Stromal cell of bone marrow (primary cell): ENCODE results near the gene UGT2B7.
"Not testable (repeated sequence)": the region's sequence is repeated elsewhere in the genome, so short reads cannot be mapped to it uniquely, and the experiment has no call there.

ENCODE experiments used
- DNase-seq: peaks from one replicate; pipeline ENCODE4 v3.0.0-alpha.2; 2012; ENCODE audit warnings: low read depth

The UGT2B7 gene

GRCh38 chr4:69088473-69088872 is 7.8 kb upstream of the UGT2B7 start:
- no peak for DNase-seq

GRCh38 chr4:69089388-69089787 is 6.9 kb upstream of the UGT2B7 start:
- no peak for DNase-seq

GRCh38 chr4:69092190-69092589 is 4.1 kb upstream of the UGT2B7 start:
- peak; percentile 41 for DNase-seq

- no peak for DNase-seq
These were observed 3.2 kb upstream of the UGT2B7 start for GRCh38 chr4:69092980-69093568.

- no peak for DNase-seq
These were observed 2.6 kb upstream of the UGT2B7 start for GRCh38 chr4:69093681-69094080.

GRCh38 chr4:69095301-69095731 is 958 bp upstream of the UGT2B7 start:
- peak; percentile 39 for DNase-seq

- DNase-seq, result no peak
These were observed 536 bp downstream of the UGT2B7 start for GRCh38 chr4:69096810-69097209.

- DNase-seq, result no peak
These were observed 2.2 kb downstream of the UGT2B7 start for GRCh38 chr4:69098470-69098869.

- no peak for DNase-seq
These were observed 3.6 kb downstream of the UGT2B7 start for GRCh38 chr4:69099910-69100309.

- not testable (repeated sequence) for DNase-seq
These were observed 6.4 kb downstream of the UGT2B7 start for GRCh38 chr4:69102668-69103067.

- no peak for DNase-seq
These were observed 8.5 kb downstream of the UGT2B7 start for GRCh38 chr4:69104719-69105275.

GRCh38 chr4:69115151-69115850 is 19.0 kb downstream of the UGT2B7 start:
- DNase-seq, result not testable (repeated sequence)

GRCh38 chr4:69115851-69116213 is 19.6 kb downstream of the UGT2B7 start:
- DNase-seq, result no peak

GRCh38 chr4:69116645-69117321 is 20.5 kb downstream of the UGT2B7 start:
- DNase-seq, result no peak

GRCh38 chr4:69120870-69121269 is 24.6 kb downstream of the UGT2B7 start:
- no peak for DNase-seq

GRCh38 chr4:69122476-69122875 is 26.2 kb downstream of the UGT2B7 start:
- DNase-seq, result no peak

- no peak for DNase-seq
These were observed 28.7 kb downstream of the UGT2B7 start for GRCh38 chr4:69124941-69125340.

- no peak for DNase-seq
These were observed 29.8 kb downstream of the UGT2B7 start for GRCh38 chr4:69126024-69126423.

GRCh38 chr4:69133993-69134392 is 37.7 kb downstream of the UGT2B7 start:
- no peak for DNase-seq

- DNase-seq, result no peak
These were observed 38.2 kb downstream of the UGT2B7 start for GRCh38 chr4:69134471-69134870.

- no peak for DNase-seq
These were observed 45.0 kb downstream of the UGT2B7 start for GRCh38 chr4:69141320-69141719.

GRCh38 chr4:69147334-69147733 is 51.1 kb downstream of the UGT2B7 start:
- no peak for DNase-seq

GRCh38 chr4:69154021-69154420 is 57.7 kb downstream of the UGT2B7 start:
- no peak for DNase-seq
